ENCODE results near the gene LNX1.

The LNX1 gene

DNA sequence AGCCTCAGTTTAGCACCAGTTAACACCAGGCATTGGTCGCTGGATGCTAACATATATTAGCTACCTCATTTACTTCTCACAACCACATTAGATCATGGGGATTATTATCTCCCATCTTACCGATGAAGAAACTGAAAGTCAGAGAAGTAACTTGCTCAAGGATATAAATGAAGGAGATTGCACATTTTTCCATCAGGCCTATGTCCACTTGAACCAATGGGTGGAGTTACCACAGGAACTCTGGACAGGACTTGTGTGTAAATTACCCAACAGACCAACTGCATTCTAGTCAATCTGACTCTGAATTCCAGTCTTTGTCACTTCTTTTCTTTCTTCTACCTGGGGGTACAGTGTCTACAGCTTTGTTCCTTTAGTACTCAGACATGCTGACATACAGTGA lies 1.8 kb downstream of the LNX1 start:
- TF ChIP-seq EP300 (IDR thresholded peaks at IDR 0.05; ENCODE audit: borderline replicate concordance) (no peak), YY1 (IDR thresholded peaks at IDR 0.05; ENCODE audit: low read depth) (no peak), CEBPB (IDR thresholded peaks at IDR 0.05) (no peak), TCF12 (IDR thresholded peaks at IDR 0.05; ENCODE audit: low read depth) (no peak)

DNA sequence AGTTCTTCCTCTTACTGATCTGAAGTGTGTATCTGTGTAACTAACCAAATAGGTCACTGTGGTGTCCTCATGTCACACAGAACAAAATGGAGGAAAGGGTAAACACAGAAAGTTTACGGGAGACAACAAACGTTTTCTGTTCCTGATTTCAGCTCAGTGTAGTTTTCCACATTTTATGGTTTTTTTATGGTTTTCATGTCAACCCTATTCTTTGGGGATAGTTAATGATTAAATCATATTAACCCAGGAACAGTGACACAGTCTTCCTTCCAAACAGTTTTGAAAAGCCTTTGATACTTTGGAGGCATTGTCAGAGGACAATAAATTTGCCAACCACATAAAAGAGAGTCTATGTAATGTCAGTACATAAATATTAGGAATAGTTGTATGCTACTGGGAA lies 4.2 kb downstream of the LNX1 start:
- TF ChIP-seq, protein P1, sequence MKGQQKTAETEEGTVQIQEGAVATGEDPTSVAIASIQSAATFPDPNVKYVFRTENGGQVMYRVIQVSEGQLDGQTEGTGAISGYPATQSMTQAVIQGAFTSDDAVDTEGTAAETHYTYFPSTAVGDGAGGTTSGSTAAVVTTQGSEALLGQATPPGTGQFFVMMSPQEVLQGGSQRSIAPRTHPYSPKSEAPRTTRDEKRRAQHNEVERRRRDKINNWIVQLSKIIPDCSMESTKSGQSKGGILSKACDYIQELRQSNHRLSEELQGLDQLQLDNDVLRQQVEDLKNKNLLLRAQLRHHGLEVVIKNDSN (IDR thresholded peaks at IDR 0.05), result no peak
- TF ChIP-seq FOXM1 (IDR thresholded peaks at IDR 0.05; ENCODE audit: borderline replicate concordance, low read depth) (no peak), RAD21 (IDR thresholded peaks at IDR 0.05; ENCODE audit: low read depth) (no peak)
- TF ChIP-seq, protein P2, sequence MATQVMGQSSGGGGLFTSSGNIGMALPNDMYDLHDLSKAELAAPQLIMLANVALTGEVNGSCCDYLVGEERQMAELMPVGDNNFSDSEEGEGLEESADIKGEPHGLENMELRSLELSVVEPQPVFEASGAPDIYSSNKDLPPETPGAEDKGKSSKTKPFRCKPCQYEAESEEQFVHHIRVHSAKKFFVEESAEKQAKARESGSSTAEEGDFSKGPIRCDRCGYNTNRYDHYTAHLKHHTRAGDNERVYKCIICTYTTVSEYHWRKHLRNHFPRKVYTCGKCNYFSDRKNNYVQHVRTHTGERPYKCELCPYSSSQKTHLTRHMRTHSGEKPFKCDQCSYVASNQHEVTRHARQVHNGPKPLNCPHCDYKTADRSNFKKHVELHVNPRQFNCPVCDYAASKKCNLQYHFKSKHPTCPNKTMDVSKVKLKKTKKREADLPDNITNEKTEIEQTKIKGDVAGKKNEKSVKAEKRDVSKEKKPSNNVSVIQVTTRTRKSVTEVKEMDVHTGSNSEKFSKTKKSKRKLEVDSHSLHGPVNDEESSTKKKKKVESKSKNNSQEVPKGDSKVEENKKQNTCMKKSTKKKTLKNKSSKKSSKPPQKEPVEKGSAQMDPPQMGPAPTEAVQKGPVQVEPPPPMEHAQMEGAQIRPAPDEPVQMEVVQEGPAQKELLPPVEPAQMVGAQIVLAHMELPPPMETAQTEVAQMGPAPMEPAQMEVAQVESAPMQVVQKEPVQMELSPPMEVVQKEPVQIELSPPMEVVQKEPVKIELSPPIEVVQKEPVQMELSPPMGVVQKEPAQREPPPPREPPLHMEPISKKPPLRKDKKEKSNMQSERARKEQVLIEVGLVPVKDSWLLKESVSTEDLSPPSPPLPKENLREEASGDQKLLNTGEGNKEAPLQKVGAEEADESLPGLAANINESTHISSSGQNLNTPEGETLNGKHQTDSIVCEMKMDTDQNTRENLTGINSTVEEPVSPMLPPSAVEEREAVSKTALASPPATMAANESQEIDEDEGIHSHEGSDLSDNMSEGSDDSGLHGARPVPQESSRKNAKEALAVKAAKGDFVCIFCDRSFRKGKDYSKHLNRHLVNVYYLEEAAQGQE (IDR thresholded peaks at IDR 0.05; ENCODE audit: low read depth), result no peak
- TF ChIP-seq, protein P3, sequence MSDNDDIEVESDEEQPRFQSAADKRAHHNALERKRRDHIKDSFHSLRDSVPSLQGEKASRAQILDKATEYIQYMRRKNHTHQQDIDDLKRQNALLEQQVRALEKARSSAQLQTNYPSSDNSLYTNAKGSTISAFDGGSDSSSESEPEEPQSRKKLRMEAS (IDR thresholded peaks at IDR 0.05), result no peak

DNA sequence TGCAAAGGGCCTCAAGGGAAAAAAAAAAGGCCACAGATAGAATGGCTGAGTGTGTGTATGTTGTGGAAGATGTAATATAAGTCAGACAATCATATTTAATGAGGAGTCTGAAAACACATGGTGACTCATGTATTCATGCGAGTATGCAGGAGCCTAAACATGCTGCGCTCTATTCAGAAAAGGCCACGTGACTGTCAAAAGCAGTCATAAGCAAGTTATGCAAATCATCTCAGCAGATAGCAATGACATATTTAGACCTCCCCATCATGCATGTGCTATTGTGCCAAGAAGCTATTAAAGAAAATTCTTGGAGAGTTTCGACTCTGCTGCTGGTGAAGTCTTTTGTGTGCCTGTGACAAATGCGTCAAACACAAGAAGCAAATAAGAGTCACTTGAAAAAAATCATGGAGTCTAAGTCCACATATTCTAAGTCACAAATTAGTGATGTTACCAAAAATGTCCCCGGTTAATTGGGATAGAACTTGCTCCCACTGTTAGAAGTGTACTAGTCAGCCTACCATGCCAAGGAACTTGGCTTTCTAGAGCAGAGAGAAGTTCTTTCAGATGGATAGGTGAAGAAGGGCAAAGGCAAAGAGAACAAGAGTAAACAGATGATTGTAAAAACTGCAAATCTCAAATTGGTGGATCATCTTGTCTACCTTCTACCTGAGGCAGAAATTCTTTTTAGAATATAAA lies 5.0 kb downstream of the LNX1 start:
- TF ChIP-seq, protein P1 (IDR thresholded peaks at IDR 0.05), result no peak
- TF ChIP-seq NFIC (IDR thresholded peaks at IDR 0.05) (no peak), TAF1 (IDR thresholded peaks at IDR 0.05; ENCODE audit: low read depth) (no peak), EP300 (IDR thresholded peaks at IDR 0.05; ENCODE audit: borderline replicate concordance) (no peak), CREB1 (IDR thresholded peaks at IDR 0.05; ENCODE audit: low read depth) (no peak), ZBTB7A (IDR thresholded peaks at IDR 0.05; ENCODE audit: low read depth) (no peak), FOXM1 (IDR thresholded peaks at IDR 0.05; ENCODE audit: borderline replicate concordance, low read depth) (no peak), TCF12 (IDR thresholded peaks at IDR 0.05; ENCODE audit: low read depth) (no peak), RAD21 (IDR thresholded peaks at IDR 0.05; ENCODE audit: low read depth) (no peak), CEBPB (IDR thresholded peaks at IDR 0.05) (no peak), TEAD4 (IDR thresholded peaks at IDR 0.05) (no peak), EGR1 (IDR thresholded peaks at IDR 0.05) (no peak), YY1 (IDR thresholded peaks at IDR 0.05; ENCODE audit: low read depth) (no peak)
- TF ChIP-seq, protein P3 (IDR thresholded peaks at IDR 0.05), result no peak
- TF ChIP-seq, protein P2 (IDR thresholded peaks at IDR 0.05; ENCODE audit: low read depth), result no peak

DNA sequence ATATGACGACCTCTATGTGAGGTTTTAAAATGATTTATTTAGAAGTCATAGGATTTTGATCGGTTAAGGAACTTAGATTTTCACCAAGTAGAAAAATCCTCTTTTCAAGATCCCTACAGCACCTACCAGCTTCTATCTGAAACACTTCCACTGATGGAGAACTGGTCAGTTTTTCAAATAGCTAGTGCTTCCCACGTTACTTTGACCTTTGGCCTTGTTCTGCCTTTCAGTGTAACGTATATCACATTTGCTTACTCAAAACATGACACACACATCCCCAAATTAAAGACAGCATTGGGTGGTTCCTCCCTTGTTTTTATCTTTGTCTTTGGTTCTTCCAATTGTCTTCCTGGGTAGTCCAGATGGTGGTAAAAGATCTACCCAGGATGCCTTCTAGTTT lies 6.6 kb downstream of the LNX1 start:
- TF ChIP-seq YY1 (IDR thresholded peaks at IDR 0.05; ENCODE audit: low read depth) (no peak), EP300 (IDR thresholded peaks at IDR 0.05; ENCODE audit: borderline replicate concordance) (no peak), TCF12 (IDR thresholded peaks at IDR 0.05; ENCODE audit: low read depth) (no peak), TAF1 (IDR thresholded peaks at IDR 0.05; ENCODE audit: low read depth) (no peak), EGR1 (IDR thresholded peaks at IDR 0.05) (no peak), FOXM1 (IDR thresholded peaks at IDR 0.05; ENCODE audit: borderline replicate concordance, low read depth) (no peak), TEAD4 (IDR thresholded peaks at IDR 0.05) (no peak), CEBPB (IDR thresholded peaks at IDR 0.05) (no peak), RAD21 (IDR thresholded peaks at IDR 0.05; ENCODE audit: low read depth) (no peak), ZBTB7A (IDR thresholded peaks at IDR 0.05; ENCODE audit: low read depth) (no peak), CREB1 (IDR thresholded peaks at IDR 0.05; ENCODE audit: low read depth) (no peak), NFIC (IDR thresholded peaks at IDR 0.05) (no peak)
- TF ChIP-seq, protein P2 (IDR thresholded peaks at IDR 0.05; ENCODE audit: low read depth), result no peak
- TF ChIP-seq, protein P3 (IDR thresholded peaks at IDR 0.05), result no peak
- TF ChIP-seq, protein P1 (IDR thresholded peaks at IDR 0.05), result no peak

All from Ishikawa (cell line).